H1 (cell line): ENCODE results near the gene ZNF592. TPM values are rescaled to one million over a fixed set of nuclear protein-coding genes. Genes with fewer than 3 reads are reported as not detected.

Experiments used
- CTCF ChIA-PET: fragments of 300-600 bp; sonication (Branson Sonifier 250); formaldehyde crosslinking; loops from one replicate; lab custom pipeline; 2021; ENCODE audit not compliant: partially characterized antibody; lab: Charles Lee
- POLR2A ChIA-PET: fragments of 300-600 bp; sonication (Branson Sonifier 250); formaldehyde crosslinking; loops from one replicate; lab custom pipeline; 2021; ENCODE audit warnings: inconsistent platforms; ENCODE audit not compliant: partially characterized antibody; lab: Charles Lee
- DNase-seq, 2 experiments: peaks; one replicate each; pipeline versions ENCODE4 v3.0.0 to v3.0.0-alpha.2; 2010 to 2022; ENCODE audit warnings: low spot score in 2 of 2, low read depth in 1 of 2, mixed read lengths in 1 of 2
- FAIRE-seq: peaks from 2 replicates; lab custom pipeline; 2011; peaks lifted over from hg19 to GRCh38; lab: Jason Lieb, UNC
- H2AFZ ChIP-seq: 2 replicates; pipeline ENCODE4 v1.8.1; 2012; ENCODE audit warnings: low read length, inconsistent platforms
- H2AK5ac ChIP-seq: 2 replicates; pipeline ENCODE4 v1.6.1; 2013; ENCODE audit warnings: low read depth, low read length
- H2BK120ac ChIP-seq: replicated peaks from 2 replicates; pipeline ENCODE3; 2013; ENCODE audit warnings: low read depth, low read length, inconsistent platforms
- H2BK12ac ChIP-seq: 2 replicates; pipeline ENCODE4 v1.6.1; 2013; ENCODE audit warnings: low read depth, low read length
- H2BK15ac ChIP-seq: 2 replicates; pipeline ENCODE4 v1.6.1; 2013; ENCODE audit warnings: low read length
- H2BK20ac ChIP-seq: 2 replicates; pipeline ENCODE4 v1.6.1; 2013; ENCODE audit warnings: low read length
- H2BK5ac ChIP-seq: 2 replicates; pipeline ENCODE4 v1.6.1; 2013; ENCODE audit warnings: low read depth, low read length
- H3K14ac ChIP-seq: 2 replicates; pipeline ENCODE4 v1.6.1; 2013; ENCODE audit warnings: inconsistent platforms; ENCODE audit not compliant: insufficient read length
- H3K18ac ChIP-seq: 2 replicates; pipeline ENCODE4 v1.6.1; 2013; ENCODE audit warnings: low read length; ENCODE audit errors: extremely low read depth
- H3K23ac ChIP-seq: 2 replicates; pipeline ENCODE4 v1.6.1; 2013; ENCODE audit warnings: inconsistent platforms; ENCODE audit not compliant: insufficient read length
- H3K23me2 ChIP-seq: 2 replicates; pipeline ENCODE4 v1.6.1; 2013; ENCODE audit warnings: low read depth, low read length
- H3K27ac ChIP-seq: 2 replicates; pipeline ENCODE4 v1.6.1; 2011; ENCODE audit warnings: low read depth, low read length, inconsistent platforms
- H3K27me3 ChIP-seq, 4 experiments: replicated peaks in 1 of 4; 1 replicate in 1 of 4; 2 replicates in 3 of 4; pipeline versions ENCODE4 v1.6.1 to v1.8.1; 2011 to 2013; ENCODE audit warnings: low read length in 3 of 4, mild to moderate bottlenecking in 3 of 4, inconsistent platforms in 2 of 4, mixed read lengths in 2 of 4, moderate library complexity in 1 of 4; ENCODE audit not compliant: control insufficient read depth in 3 of 4, insufficient read depth in 3 of 4; ENCODE audit errors: extremely low read depth in 1 of 4
- H3K36me3 ChIP-seq, 4 experiments: 2 replicates each; pipeline versions ENCODE4 v1.6.1 to v1.8.1; 2011 to 2013; ENCODE audit warnings: mild to moderate bottlenecking in 4 of 4, low read length in 3 of 4, moderate library complexity in 2 of 4, control low read depth in 1 of 4, inconsistent platforms in 1 of 4; ENCODE audit not compliant: insufficient read depth in 4 of 4, control insufficient read depth in 2 of 4
- H3K4ac ChIP-seq: replicated peaks from 2 replicates; pipeline ENCODE3; 2013; ENCODE audit warnings: low read length, low read depth, mixed read lengths, inconsistent platforms; ENCODE audit not compliant: insufficient read length
- H3K4me1 ChIP-seq, 4 experiments: replicated peaks in 1 of 4; 1 replicate in 1 of 4; 2 replicates in 3 of 4; pipeline versions ENCODE4 v1.6.1 to v1.8.1; 2011 to 2013; ENCODE audit warnings: low read length in 3 of 4, inconsistent platforms in 2 of 4, mixed read lengths in 1 of 4; ENCODE audit not compliant: insufficient read depth in 4 of 4, control insufficient read depth in 3 of 4
- H3K4me2 ChIP-seq, 2 experiments: 2 replicates each; pipeline versions ENCODE4 v1.6.1 to v1.8.1; 2011 to 2013; ENCODE audit warnings: low read depth in 2 of 2, low read length in 2 of 2, control low read depth in 1 of 2, inconsistent platforms in 1 of 2, mild to moderate bottlenecking in 1 of 2; ENCODE audit not compliant: insufficient read depth in 1 of 2
- H3K4me3 ChIP-seq, 4 experiments: fragments of 200-600, 300-600 bp in 1 of 4; sonication (generic), shearing (Covaris generic), sonication (Bioruptor Twin) in 1 of 4; 2 replicates each; pipeline versions ENCODE4 v1.5.1 to v1.8.1; 2011 to 2016; ENCODE audit warnings: low read length in 4 of 4, low read depth in 3 of 4, control low read depth in 2 of 4, inconsistent platforms in 2 of 4, mild to moderate bottlenecking in 2 of 4, mixed read lengths in 1 of 4, moderate library complexity in 1 of 4; ENCODE audit not compliant: insufficient read depth in 2 of 4; ENCODE audit errors: extremely low read depth in 1 of 4
- H3K56ac ChIP-seq: replicated peaks from 2 replicates; pipeline ENCODE3; 2013; ENCODE audit warnings: low read depth, mild to moderate bottlenecking, mixed read lengths, low read length, inconsistent platforms; ENCODE audit not compliant: insufficient read length
- H3K79me1 ChIP-seq: 2 replicates; pipeline ENCODE4 v1.6.1; 2013; ENCODE audit warnings: low read depth, low read length, control low read depth
- H3K79me2 ChIP-seq, 2 experiments: 2 replicates each; pipeline versions ENCODE4 v1.6.1 to v1.8.1; 2012 to 2013; ENCODE audit warnings: low read length in 2 of 2, mild to moderate bottlenecking in 2 of 2, inconsistent platforms in 1 of 2; ENCODE audit not compliant: insufficient read depth in 2 of 2, control insufficient read depth in 1 of 2
- H3K9ac ChIP-seq, 4 experiments: replicated peaks in 1 of 4; 1 replicate in 1 of 4; 2 replicates in 3 of 4; pipeline versions ENCODE4 v1.6.1 to v1.8.1; 2011 to 2013; ENCODE audit warnings: low read depth in 3 of 4, low read length in 3 of 4, control low read depth in 2 of 4, mild to moderate bottlenecking in 2 of 4, moderate library complexity in 2 of 4, inconsistent platforms in 1 of 4; ENCODE audit errors: extremely low read depth in 1 of 4
- H3K9me3 ChIP-seq, 2 experiments: 2 replicates each; pipeline versions ENCODE4 v1.6.1 to v1.8.1; 2012 to 2013; ENCODE audit warnings: mild to moderate bottlenecking in 2 of 2, moderate library complexity in 2 of 2, control low read depth in 1 of 2, inconsistent platforms in 1 of 2, low read depth in 1 of 2, low read length in 1 of 2, mixed read lengths in 1 of 2; ENCODE audit not compliant: insufficient read depth in 2 of 2
- H4K20me1 ChIP-seq, 2 experiments: replicated peaks in 1 of 2; 2 replicates each; pipeline versions ENCODE3 to v1.8.1; 2011 to 2013; ENCODE audit warnings: inconsistent platforms in 2 of 2, low read length in 2 of 2, mild to moderate bottlenecking in 1 of 2; ENCODE audit not compliant: insufficient read depth in 2 of 2, control insufficient read depth in 1 of 2
- H4K5ac ChIP-seq: 2 replicates; pipeline ENCODE4 v1.6.1; 2013; ENCODE audit warnings: low read length, low read depth, mixed read lengths, inconsistent platforms; ENCODE audit not compliant: insufficient read length
- H4K8ac ChIP-seq: 2 replicates; pipeline ENCODE4 v1.8.0; 2013; ENCODE audit warnings: mild to moderate bottlenecking, moderate library complexity, low read length, inconsistent platforms; ENCODE audit not compliant: insufficient read depth; ENCODE audit errors: extremely low read depth
- H4K91ac ChIP-seq: replicated peaks from 2 replicates; pipeline ENCODE3; 2013; ENCODE audit warnings: low read length, mixed read lengths, inconsistent platforms; ENCODE audit not compliant: insufficient read length
- ASH2L ChIP-seq: fragments of 200-600, 300-600 bp; sonication (generic); IDR thresholded peaks from one replicate; pipeline ENCODE4 v1.7.1; 2017; ENCODE audit warnings: low read length
- CBX5 ChIP-seq: fragments of 300-800, 300-1000 bp; sonication (generic); IDR thresholded peaks from 2 replicates; pipeline ENCODE4 v1.7.1; 2016; ENCODE audit warnings: antibody characterized with exemption, low read length, low read depth
- CREB1 ChIP-seq: IDR thresholded peaks from 2 replicates; pipeline ENCODE4 v1.6.1; 2012; ENCODE audit warnings: inconsistent platforms
- KDM4A ChIP-seq: IDR thresholded peaks from one replicate; pipeline ENCODE4 v1.7.1; 2012; ENCODE audit warnings: low read depth, mild to moderate bottlenecking, moderate library complexity, low read length, inconsistent platforms; ENCODE audit not compliant: severe bottlenecking
- MAX ChIP-seq: IDR thresholded peaks from 2 replicates; pipeline ENCODE4 v1.6.1; 2012; ENCODE audit warnings: inconsistent platforms
- RAD21 ChIP-seq, 2 experiments: IDR thresholded peaks in 1 of 2; conservative IDR thresholded peaks in 1 of 2; 2 replicates each; pipeline ENCODE4 v1.6.1; 2011; ENCODE audit warnings: low read depth in 2 of 2, low read length in 2 of 2, improper control_type of control experiment in 1 of 2, inconsistent platforms in 1 of 2, mild to moderate bottlenecking in 1 of 2, moderate library complexity in 1 of 2
- RBBP5 ChIP-seq: IDR thresholded peaks from 2 replicates; pipeline ENCODE4 v1.7.1; 2012; ENCODE audit warnings: low read depth, mild to moderate bottlenecking, inconsistent platforms, low read length, moderate library complexity, borderline replicate concordance
- SP4 ChIP-seq: IDR thresholded peaks from 2 replicates; pipeline ENCODE4 v1.6.1; 2012; ENCODE audit warnings: low read length, inconsistent platforms
- TAF7 ChIP-seq: optimal IDR thresholded peaks from 2 replicates; pipeline ENCODE3; 2011; ENCODE audit warnings: low read depth, mild to moderate bottlenecking, inconsistent platforms, low read length, moderate library complexity, borderline replicate concordance
- TBP ChIP-seq: IDR thresholded peaks from 2 replicates; pipeline ENCODE4 v1.6.1; 2011; ENCODE audit warnings: low read depth, low read length, improper control_type of control experiment
- TCF12 ChIP-seq: IDR thresholded peaks from 2 replicates; pipeline ENCODE4 v1.6.1; 2011; ENCODE audit warnings: low read depth, mild to moderate bottlenecking, low read length
- WGBS, 2 experiments: shearing (Covaris generic) in 1 of 2; methylation state at CpG; one replicate each; pipeline versions ENCODE4 v1.1.6 to v1.1.7; 2013 to 2015; ENCODE audit warnings: low lambda C conversion rate in 2 of 2, mixed read lengths in 2 of 2, inconsistent platforms in 1 of 2, low coverage in 1 of 2, missing lambda C conversion rate in 1 of 2; ENCODE audit not compliant: insufficient replicate concordance in 2 of 2, insufficient coverage in 1 of 2, insufficient read length in 1 of 2; ENCODE audit errors: extremely low coverage in 1 of 2, missing lambda C conversion rate in 1 of 2; 5-methylcytosine and 5-hydroxymethylcytosine counted together
- polyA plus RNA-seq, 7 experiments: library from polyadenylated mRNA; depleted of rRNA in 3 of 7; stranded (reverse) in 5 of 7; unstranded in 2 of 7; fragments of >200 nt in 5 of 7; fragments of 200-250 nt in 2 of 7; gene quantifications; 1 replicate in 5 of 7; 2 replicates in 1 of 7; 4 replicates in 1 of 7; pipeline versions ENCODE4 v1.2.1 to v1.2.3, GENCODE V29; 2011 to 2013; ENCODE audit warnings: missing spikeins in 2 of 7, mixed read lengths in 2 of 7
- total RNA-seq: library from RNA; stranded (reverse); fragmentation: NEBNext Ultra II Directional; extraction: Animal tissue kit (Norgen Biotek cat#: 25700); gene quantifications from 2 replicates; pipeline ENCODE4 v1.2.1, GENCODE V29; 2021
- TF ChIP-seq, protein P1 (sequence below): IDR thresholded peaks from 2 replicates; pipeline ENCODE4 v1.6.1; 2012; ENCODE audit warnings: inconsistent platforms

ZNF592 gene
- total and polyA plus RNA-seq, 2 of the 8 experiments (the other 6 are each of a cell fraction or from before 2014, with no cell fraction given), result 14.2 to 33.0 TPM

- no peak overlapping the region for H3K23ac ChIP-seq
- no peaks in the 10 kb centered on the region for H3K9me3 ChIP-seq
- H4K8ac ChIP-seq, result no peak overlapping the region
- H4K5ac ChIP-seq, result no peak overlapping the region
- no peak overlapping the region for H3K27ac ChIP-seq
- H4K91ac ChIP-seq, result no peak overlapping the region
- H2BK5ac ChIP-seq, result no peak overlapping the region
- no peak overlapping the region for H2BK120ac ChIP-seq
- ChIA-PET POLR2A (interaction anchor here (0.7 to 1.4 kb wide), 2 partner anchors 58 to 178 kb away, joined by 3 to 4 read pairs; partner anchors contain the start of gene SLC28A1), CTCF (interaction anchor here (0.9 to 9.2 kb wide), 15 partner anchors 9 to 238 kb away, joined by 3 to 89 read pairs (median 5); partner anchors contain the start of gene ALPK3)
- H3K27me3 ChIP-seq, result no peaks in the 10 kb centered on the region
- no peak overlapping the region for H3K4me3 ChIP-seq
- no peak overlapping the region for H2BK12ac ChIP-seq
- 53% methylated on average over 6 of the region's 6 CpGs; no CpG with 5 or more reads in 1 of the 2 experiments for WGBS, 2 experiments
- H3K36me3 ChIP-seq, result 0 out of 8 replicates have a peak, but pooled peaks cover 0 to 2% (median 0%) of the 10 kb centered on the region in 4 experiments
- peaks cover 0 to 1% of the 10 kb centered on the region in 2 experiments for H4K20me1 ChIP-seq
- no peak overlapping the region for H3K4ac ChIP-seq
- no peak overlapping the region for H3K18ac ChIP-seq
- H3K79me2 ChIP-seq, result no peaks in the 10 kb centered on the region
- no peak overlapping the region for H3K56ac ChIP-seq
- H3K9ac ChIP-seq, result no peak overlapping the region
- peak in 1 of 2 experiments; percentile 70 for DNase-seq
- no peaks in the 10 kb centered on the region for H3K23me2 ChIP-seq
- no peak overlapping the region for H2AK5ac ChIP-seq
- no peak overlapping the region for H2BK20ac ChIP-seq
- no peaks in the 10 kb centered on the region for H3K79me1 ChIP-seq
- FAIRE-seq, result no peak
- no peak overlapping the region for H3K4me2 ChIP-seq
- H3K4me1 ChIP-seq, result peaks cover 0 to 10% (median 2%) of the 10 kb centered on the region in 4 experiments; a peak in 2 of 7 replicates
- no peak overlapping the region for H3K14ac ChIP-seq
- H2BK15ac ChIP-seq, result no peak overlapping the region
- H2AFZ ChIP-seq, result peak overlapping the region; percentile 98; the same call in 1 of the 2 replicates
- TF ChIP-seq RAD21 (IDR thresholded peaks at IDR 0.05 in 1 of 2, conservative IDR thresholded peaks at IDR 0.05 in 1 of 2; ENCODE audit: low read depth in 2 of 2, low read length in 2 of 2) (peak; percentile 77 to 82), RBBP5 (no peak), MAX (peak; percentile 46), TBP (no peak), TAF7 (no peak), CREB1 (no peak), KDM4A (no peak), SP4 (no peak), TCF12 (no peak), CBX5 (no peak), ASH2L (peak; percentile 58)
- TF ChIP-seq, protein P1, sequence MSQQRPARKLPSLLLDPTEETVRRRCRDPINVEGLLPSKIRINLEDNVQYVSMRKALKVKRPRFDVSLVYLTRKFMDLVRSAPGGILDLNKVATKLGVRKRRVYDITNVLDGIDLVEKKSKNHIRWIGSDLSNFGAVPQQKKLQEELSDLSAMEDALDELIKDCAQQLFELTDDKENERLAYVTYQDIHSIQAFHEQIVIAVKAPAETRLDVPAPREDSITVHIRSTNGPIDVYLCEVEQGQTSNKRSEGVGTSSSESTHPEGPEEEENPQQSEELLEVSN, result no peak; the same call in 1 of the 2 replicates
Measured at GRCh38 chr15:84826369-84826823, 78.0 kb downstream of the ZNF592 start.
